Adrenal gland (tissue), 5 donors: Measurements from ENCODE around the gene CCDC73.

ENCODE experiments used
- CTCF ChIP-seq, 6 experiments: fragments of 450-650 bp in 4 of 6; fragments of 200-600 bp in 2 of 6; sonication (generic) in 1 of 6; IDR thresholded peaks; 1 replicate in 5 of 6; 2 replicates in 1 of 6; pipeline versions ENCODE4 v1.5.1 to v1.8.0; 2016 to 2021; ENCODE audit warnings: antibody characterized with exemption in 6 of 6, mild to moderate bottlenecking in 2 of 6, moderate library complexity in 1 of 6
- POLR2A ChIP-seq, 2 donors: fragments of 450-650 bp; IDR thresholded peaks; one replicate each; pipeline ENCODE4 v1.6.1; 2017; ENCODE audit warnings: antibody characterized with exemption in 2 of 2, mild to moderate bottlenecking in 2 of 2, moderate library complexity in 1 of 2
- donor health status: DM: no; HTN: no; CAD: no.

- no peak for TF ChIP-seq POLR2A (IDR thresholded peaks at IDR 0.05)
- no peak for TF ChIP-seq CTCF (IDR thresholded peaks at IDR 0.05)
These were observed 223.4 kb downstream of the CCDC73 start for GRCh38 chr11:32571039-32571438.
